Naive thymus-derived CD8-positive, alpha-beta T cell (primary cell): ENCODE measurements around the gene STRN3. TPM values are rescaled to one million over a fixed set of nuclear protein-coding genes. Genes with fewer than 3 reads are reported as not detected.

Experiments used
- microRNA-seq: library from miRNA; unstranded; fragments of <30 nt; microRNA quantifications from one replicate; pipeline ENCODE4 v1.2.0, GENCODE V29; 2022; ENCODE audit warnings: borderline microRNAs expressed
- polyA plus RNA-seq, 3 donors: library from polyadenylated mRNA; unstranded; fragments of 300-500 nt; fragmentation: Illumina TruSeq; gene quantifications; one replicate each; pipeline ENCODE4 v1.2.3, GENCODE V29; 2021
- total RNA-seq, 8 experiments: library from RNA in 2 of 8; stranded (reverse) in 2 of 8; gene quantifications; one replicate each; pipeline ENCODE4 v1.2.3 and lab custom pipeline; 2021 to 2026

Gene STRN3
- total and polyA plus RNA-seq, 5 experiments from 2014 or later, result 3.0 to 26.8 (median 4.8) TPM

Small RNAs within 50 kb of the gene (microRNA-seq; reads per million reads assigned to microRNA genes)
- 32.2 reads per million, percentile 48 among the genes with 10 or more reads in this experiment for gene MIR624

Other genes starting within 250 kb of the STRN3 start
- under 1 TPM; 0.81 to 0.91 TPM for gene COCH, start 151.8 kb downstream of the STRN3 start, total RNA-seq
- gene COCH, start 151.8 kb downstream of the STRN3 start, polyA plus RNA-seq, result under 1 TPM; 0.13 to 0.55 (median 0.47) TPM
- 10 to 100 TPM; 19.2 to 22.2 TPM for gene AP4S1, start 730 bp downstream of the STRN3 start, total RNA-seq
- gene AP4S1, start 730 bp downstream of the STRN3 start, polyA plus RNA-seq, result 10 to 100 TPM in 1 of 3 donors, 1 to 10 TPM in 2; 6.1 to 11.1 (median 8.3) TPM
- gene HECTD1, start 181.4 kb upstream of the STRN3 start, total RNA-seq, result 100 to 1,000 TPM; 160 to 166 TPM
- gene HECTD1, start 181.4 kb upstream of the STRN3 start, polyA plus RNA-seq, result 10 to 100 TPM; 20.1 to 30.8 (median 25.9) TPM